SK-N-SH treated with all-trans-retinoic acid at 6 μM for 48 hours (cell line): ENCODE measurements around the gene SLC16A12.

ENCODE experiments used
- ARNTL ChIP-seq: fragments of 450-650 bp; formaldehyde crosslinking; IDR thresholded peaks from 2 replicates; pipeline ENCODE4 v1.5.0; 2020; ENCODE audit warnings: low read depth, mild to moderate bottlenecking, moderate library complexity, borderline replicate concordance
- BACH2 ChIP-seq: fragments of 250-450 bp; sonication (Bioruptor Pico); IDR thresholded peaks from 2 replicates; pipeline ENCODE4 v1.9.0; 2021; ENCODE audit warnings: mild to moderate bottlenecking, borderline replicate concordance
- CSRNP3 ChIP-seq: fragments of 250-450 bp; sonication (Bioruptor Pico); IDR thresholded peaks from 2 replicates; pipeline ENCODE4 v1.5.1; 2021; ENCODE audit warnings: mild to moderate bottlenecking, moderate library complexity
- OSR1 ChIP-seq: fragments of 250-450 bp; sonication (Bioruptor Pico); IDR thresholded peaks from 2 replicates; pipeline ENCODE4 v1.8.0; 2022; ENCODE audit warnings: moderate library complexity, mild to moderate bottlenecking, inconsistent platforms
- PPARA ChIP-seq: fragments of 250-450 bp; sonication (Bioruptor Pico); IDR thresholded peaks from 2 replicates; pipeline ENCODE4 v1.5.0; 2020; ENCODE audit warnings: mild to moderate bottlenecking, borderline replicate concordance
- RARB ChIP-seq: fragments of 250-450 bp; sonication (Bioruptor Pico); IDR thresholded peaks from 2 replicates; pipeline ENCODE4 v1.8.0; 2021; ENCODE audit warnings: mild to moderate bottlenecking, moderate library complexity
- TCF4 ChIP-seq: fragments of 250-450 bp; sonication (Bioruptor Pico); IDR thresholded peaks from 2 replicates; pipeline ENCODE4 v1.8.0; 2021; ENCODE audit warnings: mild to moderate bottlenecking, moderate library complexity, borderline replicate concordance
- ZFP30 ChIP-seq: fragments of 450-650 bp; formaldehyde crosslinking; IDR thresholded peaks from 2 replicates; pipeline ENCODE4 v1.5.0; 2022; ENCODE audit warnings: mild to moderate bottlenecking, moderate library complexity
- TF ChIP-seq, protein P1 (sequence below): fragments of 250-450 bp; sonication (Bioruptor Pico); IDR thresholded peaks from 2 replicates; pipeline ENCODE4 v1.8.0; 2020; ENCODE audit warnings: mild to moderate bottlenecking, moderate library complexity, borderline replicate concordance

GRCh38 chr10:89389254-89389653 is 146.1 kb downstream of the SLC16A12 start:
- TF ChIP-seq, protein P1, sequence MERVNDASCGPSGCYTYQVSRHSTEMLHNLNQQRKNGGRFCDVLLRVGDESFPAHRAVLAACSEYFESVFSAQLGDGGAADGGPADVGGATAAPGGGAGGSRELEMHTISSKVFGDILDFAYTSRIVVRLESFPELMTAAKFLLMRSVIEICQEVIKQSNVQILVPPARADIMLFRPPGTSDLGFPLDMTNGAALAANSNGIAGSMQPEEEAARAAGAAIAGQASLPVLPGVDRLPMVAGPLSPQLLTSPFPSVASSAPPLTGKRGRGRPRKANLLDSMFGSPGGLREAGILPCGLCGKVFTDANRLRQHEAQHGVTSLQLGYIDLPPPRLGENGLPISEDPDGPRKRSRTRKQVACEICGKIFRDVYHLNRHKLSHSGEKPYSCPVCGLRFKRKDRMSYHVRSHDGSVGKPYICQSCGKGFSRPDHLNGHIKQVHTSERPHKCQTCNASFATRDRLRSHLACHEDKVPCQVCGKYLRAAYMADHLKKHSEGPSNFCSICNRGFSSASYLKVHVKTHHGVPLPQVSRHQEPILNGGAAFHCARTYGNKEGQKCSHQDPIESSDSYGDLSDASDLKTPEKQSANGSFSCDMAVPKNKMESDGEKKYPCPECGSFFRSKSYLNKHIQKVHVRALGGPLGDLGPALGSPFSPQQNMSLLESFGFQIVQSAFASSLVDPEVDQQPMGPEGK (CRISPR knock-in tag), result no peak
- TF ChIP-seq PPARA, result no peak
- TF ChIP-seq OSR1 (CRISPR knock-in tag), result no peak
- TF ChIP-seq ZFP30 (CRISPR knock-in tag), result no peak
- TF ChIP-seq TCF4 (CRISPR knock-in tag), result no peak
- TF ChIP-seq CSRNP3 (CRISPR knock-in tag), result no peak
- TF ChIP-seq ARNTL (CRISPR knock-in tag), result no peak
- no peak for TF ChIP-seq RARB (CRISPR knock-in tag)
- no peak for TF ChIP-seq BACH2
